ENCODE measurements around the gene STK26.

Gene STK26

GRCh38 chrX:132022967-132023895, at the start of gene STK26:
Gene STK26 (plus strand): TSS chrX:132023302. CDS start chrX:132023618, 316 bp downstream.
- Histone ChIP-seq H3K4me2 (ENCODE audit: low read length) (peak within 1 kb of the TSS; percentile 96), H3K4me1 (ENCODE audit: control insufficient read depth, low read length) (peaks cover 37% of the 10 kb centered on the region), H3K36me3 (ENCODE audit: control insufficient read depth, low read length) (peaks cover 12% of the 10 kb centered on the region), H3K9me2 (replicated peaks; ENCODE audit: control insufficient read depth, low read length) (no peaks in the 10 kb centered on the region), H3K27ac (ENCODE audit: low read depth, low read length) (peak within 1 kb of the TSS; percentile 73), H4K20me1 (ENCODE audit: control insufficient read depth, insufficient read depth, low read depth, low read length) (no peaks in the 10 kb centered on the region), H3K27me3 (ENCODE audit: control insufficient read depth, low read length) (no peaks in the 10 kb centered on the region), H3K4me3 (ENCODE audit: low read length) (peak within 1 kb of the TSS; percentile 92), H3F3A (ENCODE audit: control insufficient read depth, insufficient read depth) (no peaks in the 10 kb centered on the region), H3K9me3 (ENCODE audit: control insufficient read depth, insufficient read depth, low read length) (no peaks in the 10 kb centered on the region), H3K79me2 (ENCODE audit: control insufficient read depth, low read length) (peaks cover 48% of the 10 kb centered on the region)
- TF ChIP-seq CTCF (IDR thresholded peaks at IDR 0.05; ENCODE audit: low read depth, low read length, poor library complexity, severe bottlenecking), result no peak
- TF ChIP-seq EZH2phosphoT487 (IDR thresholded peaks at IDR 0.05; ENCODE audit: borderline replicate concordance, low read length), result no peak

- H3K27me3 ChIP-seq (ENCODE audit: control insufficient read depth, low read length), result no peaks in the 10 kb centered on the region
- no peaks in the 10 kb centered on the region for H4K20me1 ChIP-seq (ENCODE audit: control insufficient read depth, insufficient read depth, low read depth, low read length)
- TF ChIP-seq CTCF (IDR thresholded peaks at IDR 0.05; ENCODE audit: low read depth, low read length, poor library complexity, severe bottlenecking), result no peak
- TF ChIP-seq EZH2phosphoT487 (IDR thresholded peaks at IDR 0.05; ENCODE audit: borderline replicate concordance, low read length), result no peak
- no peaks in the 10 kb centered on the region for H3K9me2 ChIP-seq (replicated peaks; ENCODE audit: control insufficient read depth, low read length)
- no peaks in the 10 kb centered on the region for H3K36me3 ChIP-seq (ENCODE audit: control insufficient read depth, low read length)
- no peak overlapping the region for H3K4me3 ChIP-seq (ENCODE audit: low read length)
- H3F3A ChIP-seq (ENCODE audit: control insufficient read depth, insufficient read depth), result no peaks in the 10 kb centered on the region
- H3K27ac ChIP-seq (ENCODE audit: low read depth, low read length), result no peak overlapping the region
- H3K9me3 ChIP-seq (ENCODE audit: control insufficient read depth, insufficient read depth, low read length), result no peaks in the 10 kb centered on the region
- H3K4me1 ChIP-seq (ENCODE audit: control insufficient read depth, low read length), result no peaks in the 10 kb centered on the region
- H3K79me2 ChIP-seq (ENCODE audit: control insufficient read depth, low read length), result no peaks in the 10 kb centered on the region
- no peak overlapping the region for H3K4me2 ChIP-seq (ENCODE audit: low read length)
Measured at GRCh38 chrX:131975851-131976250, 47.3 kb upstream of the STK26 start.

- H3F3A ChIP-seq (ENCODE audit: control insufficient read depth, insufficient read depth), result no peaks in the 10 kb centered on the region
- H3K27me3 ChIP-seq (ENCODE audit: control insufficient read depth, low read length), result no peaks in the 10 kb centered on the region
- no peaks in the 10 kb centered on the region for H3K36me3 ChIP-seq (ENCODE audit: control insufficient read depth, low read length)
- H3K27ac ChIP-seq (ENCODE audit: low read depth, low read length), result no peak overlapping the region
- no peaks in the 10 kb centered on the region for H4K20me1 ChIP-seq (ENCODE audit: control insufficient read depth, insufficient read depth, low read depth, low read length)
- no peak overlapping the region for H3K4me2 ChIP-seq (ENCODE audit: low read length)
- H3K4me3 ChIP-seq (ENCODE audit: low read length), result no peak overlapping the region
- no peaks in the 10 kb centered on the region for H3K4me1 ChIP-seq (ENCODE audit: control insufficient read depth, low read length)
- H3K79me2 ChIP-seq (ENCODE audit: control insufficient read depth, low read length), result no peaks in the 10 kb centered on the region
- TF ChIP-seq EZH2phosphoT487 (IDR thresholded peaks at IDR 0.05; ENCODE audit: borderline replicate concordance, low read length) (no peak), CTCF (IDR thresholded peaks at IDR 0.05; ENCODE audit: low read depth, low read length, poor library complexity, severe bottlenecking) (no peak)
- H3K9me3 ChIP-seq (ENCODE audit: control insufficient read depth, insufficient read depth, low read length), result no peaks in the 10 kb centered on the region
- H3K9me2 ChIP-seq (replicated peaks; ENCODE audit: control insufficient read depth, low read length), result no peaks in the 10 kb centered on the region
Measured at GRCh38 chrX:131977619-131978018, 45.5 kb upstream of the STK26 start.
